AG04449 (cell line): ENCODE results near the gene PCLO.

Source experiments
- CTCF ChIA-PET: fragments of 350-600 bp; formaldehyde crosslinking; extraction: SDS; loops from one replicate; lab custom pipeline; 2021; ENCODE audit warnings: antibody characterized with exemption; lab: Yijun Ruan, JAX
- POLR2A ChIA-PET: fragments of 400-600, 350-600 bp; formaldehyde crosslinking; extraction: SDS; loops from one replicate; lab custom pipeline; 2020; ENCODE audit warnings: antibody characterized with exemption, inconsistent platforms; lab: Yijun Ruan, JAX
- DNase-seq: peaks from one replicate; pipeline ENCODE4 v3.0.0-alpha.2; 2010; ENCODE audit warnings: low read depth, low spot score
- H3K4me3 ChIP-seq: 2 replicates; pipeline ENCODE4 v1.5.1; 2011; ENCODE audit warnings: low read depth, mild to moderate bottlenecking, control low read depth, low read length
- CTCF ChIP-seq: IDR thresholded peaks from one replicate; pipeline ENCODE4 v1.5.1; 2011; ENCODE audit warnings: mild to moderate bottlenecking, moderate library complexity, low read length, control low read depth, inconsistent platforms; ENCODE audit not compliant: insufficient read depth; ENCODE audit errors: missing control alignments

PCLO gene

GRCh38 chr7:83119494-83119893 is 43.2 kb downstream of the PCLO start:
- ChIA-PET CTCF (no interaction called here), POLR2A (no interaction called here)
- no peak for TF ChIP-seq CTCF
- DNase-seq, result no peak
- no peak overlapping the region for H3K4me3 ChIP-seq

GRCh38 chr7:83119026-83119382 is 43.7 kb downstream of the PCLO start:
- no peak for DNase-seq
- H3K4me3 ChIP-seq, result no peak overlapping the region
- POLR2A ChIA-PET, result no interaction called here
- no peak for TF ChIP-seq CTCF
- CTCF ChIA-PET, result no interaction called here

GRCh38 chr7:83118347-83119025 is 44.2 kb downstream of the PCLO start:
- CTCF ChIA-PET, result no interaction called here
- TF ChIP-seq CTCF, result no peak
- H3K4me3 ChIP-seq, result no peak overlapping the region
- no peak for DNase-seq
- POLR2A ChIA-PET, result no interaction called here

GRCh38 chr7:83117466-83117865 is 45.2 kb downstream of the PCLO start:
- ChIA-PET CTCF (no interaction called here), POLR2A (no interaction called here)
- DNase-seq, result no peak
- no peak for TF ChIP-seq CTCF
- H3K4me3 ChIP-seq, result no peak overlapping the region

GRCh38 chr7:83111391-83111790 is 51.3 kb downstream of the PCLO start:
- no peak for DNase-seq
- ChIA-PET POLR2A (no interaction called here), CTCF (no interaction called here)
- H3K4me3 ChIP-seq, result no peak overlapping the region
- no peak for TF ChIP-seq CTCF

- no peak for DNase-seq
- POLR2A ChIA-PET, result no interaction called here
Measured at GRCh38 chr7:83109352-83109751, 53.3 kb downstream of the PCLO start.

More at GRCh38 chr7:83109352-83109751, 53.3 kb downstream of the PCLO start:
- H3K4me3 ChIP-seq, result no peak overlapping the region
- no peak for TF ChIP-seq CTCF
- CTCF ChIA-PET, result no interaction called here
